Measurements from ENCODE around the gene CD48.
A peak's percentile ranks its signal among the peaks of the same experiment; 100 is the strongest.

Gene CD48

GRCh38 chr1:160682983-160683865 lies 28.4 kb downstream of the CD48 start:
- Histone ChIP-seq H3K4me2 (peak overlapping the region; percentile 64), H3K4me3 (IDR thresholded peaks at IDR 0.05; ENCODE audit: insufficient read depth, low read depth, low read length) (peak overlapping the region; percentile 83), H4K20me1 (ENCODE audit: insufficient read depth) (no peaks in the 10 kb centered on the region), H3K27me3 (ENCODE audit: insufficient read depth, low read depth) (no peaks in the 10 kb centered on the region), H3K79me2 (ENCODE audit: insufficient read depth, low read depth) (no peaks in the 10 kb centered on the region; the same call in 1 of the 2 replicates), H2AFZ (ENCODE audit: low read depth) (no peak overlapping the region), H3K36me3 (ENCODE audit: insufficient read depth) (no peaks in the 10 kb centered on the region; the same call in 1 of the 2 replicates), H3K4me1 (ENCODE audit: low read depth, poor library complexity, severe bottlenecking) (peaks cover 58% of the 10 kb centered on the region), H3K27ac (peak overlapping the region; percentile 29), H3K9ac (peak overlapping the region; percentile 0; the same call in 1 of the 2 replicates)
- no peak for TF ChIP-seq CTCF (conservative IDR thresholded peaks at IDR 0.05; ENCODE audit: low read depth, low read length)

GRCh38 chr1:160681891-160682140 lies 29.8 kb downstream of the CD48 start:
- H3K4me3 ChIP-seq (IDR thresholded peaks at IDR 0.05; ENCODE audit: insufficient read depth, low read depth, low read length) = no peak overlapping the region
- TF ChIP-seq CTCF (conservative IDR thresholded peaks at IDR 0.05; ENCODE audit: low read depth, low read length) = no peak
- no peaks in the 10 kb centered on the region for H3K27me3 ChIP-seq (ENCODE audit: insufficient read depth, low read depth)
- peak overlapping the region; percentile 19; the same call in 1 of the 2 replicates for H3K4me2 ChIP-seq
- no peak overlapping the region for H3K27ac ChIP-seq
- no peak overlapping the region for H3K9ac ChIP-seq
- H2AFZ ChIP-seq (ENCODE audit: low read depth) = no peak overlapping the region
- H4K20me1 ChIP-seq (ENCODE audit: insufficient read depth) = no peaks in the 10 kb centered on the region
- H3K36me3 ChIP-seq (ENCODE audit: insufficient read depth) = no peaks in the 10 kb centered on the region
- peaks cover 61% of the 10 kb centered on the region for H3K4me1 ChIP-seq (ENCODE audit: low read depth, poor library complexity, severe bottlenecking)
- no peaks in the 10 kb centered on the region for H3K79me2 ChIP-seq (ENCODE audit: insufficient read depth, low read depth)

- Histone ChIP-seq H3K4me3 (IDR thresholded peaks at IDR 0.05; ENCODE audit: insufficient read depth, low read depth, low read length) (no peak overlapping the region), H3K27me3 (ENCODE audit: insufficient read depth, low read depth) (no peaks in the 10 kb centered on the region), H3K4me2 (peak overlapping the region; percentile 19; the same call in 1 of the 2 replicates), H3K36me3 (ENCODE audit: insufficient read depth) (no peaks in the 10 kb centered on the region), H3K9ac (no peak overlapping the region), H3K4me1 (ENCODE audit: low read depth, poor library complexity, severe bottlenecking) (peaks cover 65% of the 10 kb centered on the region), H4K20me1 (ENCODE audit: insufficient read depth) (no peaks in the 10 kb centered on the region), H2AFZ (ENCODE audit: low read depth) (no peak overlapping the region), H3K79me2 (ENCODE audit: insufficient read depth, low read depth) (no peaks in the 10 kb centered on the region), H3K27ac (no peak overlapping the region; the same call in 1 of the 2 replicates)
- peak; percentile 100 for TF ChIP-seq CTCF (conservative IDR thresholded peaks at IDR 0.05; ENCODE audit: low read depth, low read length)
Observed at GRCh38 chr1:160681066-160681890, 30.3 kb downstream of the CD48 start.

GRCh38 chr1:160680399-160680798 lies 31.2 kb downstream of the CD48 start:
- H2AFZ ChIP-seq (ENCODE audit: low read depth) = no peak overlapping the region
- H4K20me1 ChIP-seq (ENCODE audit: insufficient read depth) = no peaks in the 10 kb centered on the region

More at GRCh38 chr1:160680399-160680798, 31.2 kb downstream of the CD48 start:
- no peaks in the 10 kb centered on the region for H3K36me3 ChIP-seq (ENCODE audit: insufficient read depth)
- peaks cover 65% of the 10 kb centered on the region for H3K4me1 ChIP-seq (ENCODE audit: low read depth, poor library complexity, severe bottlenecking)
- no peak overlapping the region for H3K27ac ChIP-seq
- H3K9ac ChIP-seq = no peak overlapping the region
- TF ChIP-seq CTCF (conservative IDR thresholded peaks at IDR 0.05; ENCODE audit: low read depth, low read length) = no peak
- H3K27me3 ChIP-seq (ENCODE audit: insufficient read depth, low read depth) = no peaks in the 10 kb centered on the region
- H3K79me2 ChIP-seq (ENCODE audit: insufficient read depth, low read depth) = no peaks in the 10 kb centered on the region
- no peak overlapping the region for H3K4me2 ChIP-seq
- no peak overlapping the region for H3K4me3 ChIP-seq (IDR thresholded peaks at IDR 0.05; ENCODE audit: insufficient read depth, low read depth, low read length)
